Measurements from ENCODE around the gene TUBB1. TPM values are rescaled to one million over a fixed set of nuclear protein-coding genes. Genes with fewer than 3 reads are reported as not detected.
"Not testable (repeated sequence)": the region's sequence is repeated elsewhere in the genome, so short reads cannot be mapped to it uniquely, and the experiment has no call there.

The TUBB1 gene
- total and polyA plus RNA-seq, 9 donors = 0.35 to 1.5 (median 0.74) TPM

DNA sequence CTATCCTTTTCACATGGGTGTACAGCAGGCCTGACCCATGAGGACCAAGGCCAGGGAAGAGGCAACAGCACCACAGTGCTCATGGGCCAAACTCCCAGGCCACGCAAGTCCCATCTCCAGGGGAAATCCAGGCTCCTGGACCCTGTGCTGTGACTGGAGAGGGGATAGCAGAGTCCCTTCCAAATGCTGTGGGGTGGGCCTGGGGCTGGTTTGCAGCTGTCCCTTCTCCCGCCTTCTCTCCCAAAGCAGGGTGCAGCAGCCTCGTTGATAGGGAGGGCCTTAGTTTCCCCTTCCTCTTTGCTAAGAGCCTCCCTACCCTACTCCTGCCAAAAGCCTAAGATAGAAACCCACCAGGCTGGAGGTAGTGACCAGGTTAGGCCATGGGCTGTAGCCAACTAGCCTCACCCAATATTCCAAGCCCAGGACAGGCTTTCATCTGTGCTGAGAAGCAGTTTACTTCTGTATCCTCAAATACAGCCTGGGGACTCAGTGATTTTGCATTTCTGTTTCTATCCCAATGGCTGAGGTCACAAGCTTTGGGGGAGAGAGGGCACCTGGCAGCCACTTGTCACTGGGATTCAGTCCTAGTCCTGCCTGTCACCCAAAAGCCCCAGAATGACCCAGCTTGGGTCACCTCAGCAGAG is 13.6 kb upstream of the TUBB1 start:
- Histone ChIP-seq H3K27ac (ENCODE audit: low read length) (peak overlapping the region; percentile 71), H3K36me3 (ENCODE audit: control insufficient read depth, insufficient read depth, low read length) (peaks cover 29% of the 10 kb centered on the region), H3K4me1 (ENCODE audit: control insufficient read depth, insufficient read depth, low read length) (peaks cover 38% of the 10 kb centered on the region), H3K4me3 (ENCODE audit: low read length) (peak overlapping the region; percentile 66), H3K9me3 (replicated peaks; ENCODE audit: control insufficient read depth, low read depth, low read length) (no peaks in the 10 kb centered on the region), H3K27me3 (ENCODE audit: control insufficient read depth, insufficient read depth, low read length) (no peaks in the 10 kb centered on the region)
- DNase-seq = no peak
- 90% methylated on average over 2 of the region's 3 CpGs for WGBS (ENCODE audit: insufficient coverage)

DNA sequence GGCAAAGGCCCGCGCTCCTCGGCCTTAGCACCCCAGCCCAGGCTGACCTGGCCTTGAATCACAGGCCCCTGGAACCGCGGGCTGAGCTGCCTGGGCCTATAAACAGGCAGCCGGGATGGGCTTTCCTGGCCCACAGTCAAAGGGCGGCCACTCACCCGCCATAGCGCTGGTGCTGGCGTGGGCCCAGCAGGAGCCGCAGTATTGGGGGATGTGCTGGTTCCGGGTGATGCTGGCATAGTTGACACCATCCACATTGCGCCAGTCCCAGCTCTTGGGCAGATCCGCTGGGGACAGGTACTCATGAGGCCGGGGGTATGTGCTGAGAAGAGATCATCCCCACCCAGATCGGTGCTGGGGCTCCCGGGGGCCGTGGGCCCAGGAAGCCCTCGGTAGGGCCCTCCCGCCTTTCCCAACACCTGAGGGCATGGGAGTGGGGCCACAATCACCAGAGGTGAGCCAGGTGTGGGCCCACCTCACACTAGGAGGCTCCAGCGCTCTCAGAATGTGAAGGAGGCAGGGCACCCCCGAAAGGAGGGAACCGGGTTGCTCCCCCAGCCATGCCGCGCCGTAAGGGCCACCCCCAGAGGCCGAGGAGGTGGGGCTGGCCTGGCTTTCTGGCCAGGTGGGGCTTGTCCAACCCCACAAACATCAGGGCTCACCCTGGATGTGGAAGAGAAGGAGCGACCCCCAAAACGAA is 12.9 kb upstream of the TUBB1 start:
- Histone ChIP-seq H3K27me3 (ENCODE audit: control insufficient read depth, insufficient read depth, low read length) (no peaks in the 10 kb centered on the region), H3K36me3 (ENCODE audit: control insufficient read depth, insufficient read depth, low read length) (peaks cover 24% of the 10 kb centered on the region), H3K9me3 (replicated peaks; ENCODE audit: control insufficient read depth, low read depth, low read length) (no peaks in the 10 kb centered on the region), H3K4me1 (ENCODE audit: control insufficient read depth, insufficient read depth, low read length) (peaks cover 43% of the 10 kb centered on the region), H3K4me3 (ENCODE audit: low read length) (peak overlapping the region; percentile 66), H3K27ac (ENCODE audit: low read length) (peak overlapping the region; percentile 71)
- 51% methylated on average over 21 of the region's 29 CpGs for WGBS (ENCODE audit: insufficient coverage)
- no peak for DNase-seq

DNA sequence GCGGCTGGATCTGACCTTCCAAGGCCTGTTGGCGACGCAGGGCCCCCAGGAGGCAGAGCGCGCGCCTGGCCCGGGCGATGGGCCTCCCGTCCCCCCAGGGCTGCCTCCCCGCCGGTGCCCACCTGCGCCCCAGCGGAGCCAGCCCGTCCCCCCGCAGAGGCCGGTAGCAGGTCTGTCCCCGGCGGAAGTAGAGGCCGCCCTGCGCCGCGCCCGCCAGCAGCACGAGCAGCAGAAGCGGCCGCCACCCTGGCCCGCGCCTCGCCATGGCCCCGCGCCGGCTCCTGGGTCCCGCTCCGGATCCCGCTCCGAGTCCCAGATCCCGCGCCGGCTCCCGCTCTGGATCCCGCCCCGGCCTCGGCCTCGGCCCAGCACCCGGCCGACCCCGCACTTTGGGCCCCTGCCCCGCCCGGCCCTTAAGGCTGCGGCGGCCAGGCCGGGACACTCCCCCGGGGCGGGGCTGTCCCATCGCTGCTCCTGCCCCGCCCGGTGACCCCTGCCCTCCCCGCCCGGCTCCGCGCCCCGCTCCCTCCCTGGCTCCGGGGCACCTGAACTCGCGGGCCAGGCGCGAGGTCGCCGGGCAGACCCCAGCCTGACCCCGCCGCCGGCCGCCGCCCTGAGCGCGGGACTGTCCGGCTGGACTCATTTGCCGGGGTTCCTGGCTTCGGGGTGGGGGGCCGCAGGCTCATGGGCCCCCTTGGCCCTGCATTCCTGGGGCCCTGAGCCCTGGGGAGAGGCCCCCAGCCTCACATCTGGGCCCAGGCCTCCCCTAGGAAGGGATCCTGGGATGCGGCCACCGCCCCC is 12.2 kb upstream of the TUBB1 start, which contains the start of gene CTSZ:
Gene CTSZ (minus strand): TSS at position 391 of the 801 bp plus-strand sequence. CDS start 126 bp downstream, at position 265.
- WGBS (ENCODE audit: insufficient coverage) = 4% methylated on average over 80 of the region's 82 CpGs
- peak within 1 kb of the TSS; percentile 66 for H3K4me3 ChIP-seq (ENCODE audit: low read length)
- no peaks in the 10 kb centered on the region for H3K9me3 ChIP-seq (replicated peaks; ENCODE audit: control insufficient read depth, low read depth, low read length)
- peaks cover 16% of the 10 kb centered on the region for H3K36me3 ChIP-seq (ENCODE audit: control insufficient read depth, insufficient read depth, low read length)
- H3K27me3 ChIP-seq (ENCODE audit: control insufficient read depth, insufficient read depth, low read length) = no peaks in the 10 kb centered on the region
- H3K27ac ChIP-seq (ENCODE audit: low read length) = peak within 1 kb of the TSS; percentile 71
- DNase-seq = peak; percentile 78
- peaks cover 47% of the 10 kb centered on the region for H3K4me1 ChIP-seq (ENCODE audit: control insufficient read depth, insufficient read depth, low read length)

DNA sequence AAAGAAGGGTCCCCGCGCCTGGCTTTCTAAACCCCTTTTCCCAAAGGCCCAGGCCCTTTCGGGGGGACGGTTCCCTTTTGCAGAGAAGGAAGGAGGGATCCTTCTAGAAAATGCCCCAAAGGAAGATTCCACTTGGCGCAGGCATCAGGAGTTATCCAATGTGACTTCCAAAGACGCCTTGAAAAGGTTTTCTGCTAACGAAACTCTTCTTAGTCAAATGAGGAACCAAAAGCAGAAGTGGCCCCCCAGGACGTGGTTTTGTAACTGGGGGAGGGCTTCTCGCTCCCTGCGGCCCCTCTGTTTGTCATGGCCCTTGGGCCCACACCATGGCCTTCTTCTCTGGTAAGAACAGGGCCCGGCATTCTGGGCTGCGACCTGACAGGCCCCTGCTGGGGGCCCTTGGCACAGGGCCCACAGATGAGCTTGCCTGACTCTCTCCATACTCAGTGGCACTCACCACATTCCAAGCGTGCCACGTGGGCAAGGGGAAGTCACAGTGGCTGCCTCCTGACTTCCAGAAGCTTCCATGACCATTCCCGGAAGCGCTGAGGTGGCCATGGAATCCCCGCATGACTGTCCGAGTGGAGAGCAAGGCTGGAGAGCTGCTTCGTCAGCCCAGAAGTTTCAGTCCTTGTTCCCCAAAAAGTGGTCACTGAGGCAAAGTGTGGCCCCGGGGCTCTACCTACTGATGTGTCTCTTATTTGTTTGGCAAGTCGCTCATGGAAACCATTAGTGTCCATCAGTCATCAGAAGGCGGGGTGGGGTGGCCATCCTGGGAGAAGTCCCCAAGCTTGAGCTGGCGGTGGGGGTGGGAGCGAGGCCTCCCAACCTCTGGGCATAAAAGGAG is 11.3 kb upstream of the TUBB1 start:
- H3K9me3 ChIP-seq (replicated peaks; ENCODE audit: control insufficient read depth, low read depth, low read length) = no peaks in the 10 kb centered on the region
- peaks cover 9% of the 10 kb centered on the region for H3K36me3 ChIP-seq (ENCODE audit: control insufficient read depth, insufficient read depth, low read length)
- WGBS (ENCODE audit: insufficient coverage) = 76% methylated on average over 22 of the region's 24 CpGs
- no peaks in the 10 kb centered on the region for H3K27me3 ChIP-seq (ENCODE audit: control insufficient read depth, insufficient read depth, low read length)
- peak overlapping the region; percentile 24 for H3K4me3 ChIP-seq (ENCODE audit: low read length)
- DNase-seq = peak; percentile 71
- H3K27ac ChIP-seq (ENCODE audit: low read length) = peak overlapping the region; percentile 31
- peaks cover 47% of the 10 kb centered on the region for H3K4me1 ChIP-seq (ENCODE audit: control insufficient read depth, insufficient read depth, low read length)

DNA sequence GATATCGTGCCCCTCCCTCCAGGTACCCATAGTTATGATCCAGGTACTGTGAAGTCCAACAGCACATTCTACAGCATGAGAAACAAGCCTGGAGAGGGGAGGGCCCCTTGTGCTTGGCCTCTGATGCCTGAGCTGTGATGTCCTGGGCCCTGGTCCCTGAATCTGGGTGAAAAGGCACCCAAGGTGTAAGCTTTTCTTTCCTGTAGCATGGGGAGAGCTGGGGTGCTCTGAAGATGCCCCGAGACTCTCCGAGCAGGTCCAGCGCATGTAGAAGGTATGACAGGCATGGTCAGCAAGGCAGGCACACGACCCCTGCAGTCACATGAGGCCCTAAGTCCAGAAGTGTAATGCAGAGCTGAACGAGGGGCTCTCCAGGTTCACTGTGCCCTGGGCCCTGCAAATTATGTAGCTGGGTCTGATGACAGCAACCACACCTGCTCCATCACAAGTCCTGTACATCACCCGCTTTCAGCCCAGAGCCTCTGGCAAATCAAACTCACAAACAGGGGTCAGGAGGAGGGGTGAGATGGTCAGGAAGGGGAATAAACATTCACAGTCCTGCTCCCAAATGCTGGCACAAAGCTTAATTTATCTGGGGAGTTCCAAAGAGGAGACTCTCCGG is 10.4 kb upstream of the TUBB1 start:
- H3K9me3 ChIP-seq (replicated peaks; ENCODE audit: control insufficient read depth, low read depth, low read length) = no peaks in the 10 kb centered on the region
- no peak overlapping the region for H3K4me3 ChIP-seq (ENCODE audit: low read length)
- no peak for DNase-seq
- H3K27ac ChIP-seq (ENCODE audit: low read length) = no peak overlapping the region
- H3K36me3 ChIP-seq (ENCODE audit: control insufficient read depth, insufficient read depth, low read length) = no peaks in the 10 kb centered on the region
- 70% methylated on average over 5 of the region's 8 CpGs for WGBS (ENCODE audit: insufficient coverage)
- peaks cover 47% of the 10 kb centered on the region for H3K4me1 ChIP-seq (ENCODE audit: control insufficient read depth, insufficient read depth, low read length)
- H3K27me3 ChIP-seq (ENCODE audit: control insufficient read depth, insufficient read depth, low read length) = no peaks in the 10 kb centered on the region

DNA sequence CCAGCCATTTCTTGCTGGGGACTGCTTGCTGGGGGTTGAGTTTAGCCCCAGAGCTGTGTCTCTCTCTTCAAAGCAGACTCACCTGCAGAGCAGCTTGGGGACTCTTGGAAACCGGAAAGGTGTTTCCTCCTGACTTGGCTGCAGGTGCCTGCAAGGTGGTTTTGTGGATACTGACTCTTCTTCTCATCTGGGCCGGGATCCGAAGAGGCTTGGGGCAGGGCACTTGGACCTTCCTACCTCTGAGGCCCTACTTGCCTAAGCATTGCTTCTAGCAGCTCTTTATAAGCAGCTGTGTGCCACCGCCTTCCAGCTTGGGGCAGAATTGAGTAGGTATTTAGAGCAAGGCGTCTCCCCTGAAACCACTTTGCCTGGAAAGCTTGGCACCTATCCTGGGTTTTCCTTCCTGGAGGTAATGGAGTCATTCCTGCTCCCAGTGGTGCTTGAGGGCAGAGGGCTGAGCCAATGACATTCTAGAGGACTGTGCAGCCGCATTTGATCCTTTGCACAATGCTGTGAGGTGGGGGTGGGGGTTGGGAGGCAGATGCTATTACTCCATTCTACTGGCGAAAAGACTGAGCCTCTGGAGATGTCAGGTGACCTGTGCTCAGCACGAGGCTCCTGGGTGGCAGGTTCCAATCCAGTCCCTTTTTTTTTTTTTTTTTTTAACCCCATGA is 8.8 kb upstream of the TUBB1 start:
- Histone ChIP-seq H3K9me3 (replicated peaks; ENCODE audit: control insufficient read depth, low read depth, low read length) (no peaks in the 10 kb centered on the region), H3K27ac (ENCODE audit: low read length) (peak overlapping the region; percentile 62)
- 58% methylated on average over 3 of the region's 8 CpGs for WGBS (ENCODE audit: insufficient coverage)

DNA sequence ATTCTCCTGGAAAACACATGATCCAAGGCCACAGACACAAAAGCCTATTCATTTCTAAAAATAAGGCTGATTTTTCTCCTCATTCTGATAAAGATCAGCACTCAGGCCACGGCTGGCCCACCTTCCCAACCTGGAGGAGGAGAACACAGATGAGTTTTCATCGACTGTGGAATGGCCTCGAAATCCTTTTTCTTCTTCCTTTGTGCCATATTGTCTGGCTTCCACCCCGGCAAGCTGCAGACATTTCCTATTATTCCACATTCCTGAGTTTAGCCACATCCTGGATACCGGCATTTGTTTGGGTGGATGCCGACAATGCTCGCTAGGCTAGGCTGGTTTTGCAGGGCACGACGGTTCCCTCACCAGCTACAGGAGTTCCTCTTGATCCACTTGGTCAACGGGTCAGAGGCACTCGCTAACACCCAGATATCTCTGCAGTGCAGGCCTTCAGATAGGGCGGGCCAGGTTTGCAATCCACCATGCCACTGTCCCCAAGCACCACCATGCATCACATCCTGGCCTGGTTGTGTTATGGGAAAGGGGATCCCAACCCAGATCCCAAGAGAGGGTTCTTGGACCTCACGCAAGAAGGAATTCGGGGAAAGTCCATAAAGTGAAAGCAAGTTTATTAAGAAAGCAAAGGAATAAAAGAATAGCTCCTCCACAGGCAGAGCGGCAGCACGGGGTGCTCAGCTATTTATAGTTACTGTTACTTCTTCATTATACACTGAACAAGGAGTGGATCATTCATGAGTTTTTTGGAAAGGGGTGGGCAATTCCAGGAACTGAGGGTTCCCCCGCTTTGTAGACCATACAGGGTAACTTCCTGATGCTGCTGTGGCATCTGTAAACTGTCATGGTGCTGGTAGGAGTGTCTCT is 8.0 kb upstream of the TUBB1 start:
- WGBS (ENCODE audit: insufficient coverage) = 35% methylated on average over 9 of the region's 17 CpGs

More for the DNA sequence above, 8.8 kb upstream of the TUBB1 start:
- no peaks in the 10 kb centered on the region for H3K27me3 ChIP-seq (ENCODE audit: control insufficient read depth, insufficient read depth, low read length)
- H3K4me1 ChIP-seq (ENCODE audit: control insufficient read depth, insufficient read depth, low read length) = peaks cover 34% of the 10 kb centered on the region
- H3K36me3 ChIP-seq (ENCODE audit: control insufficient read depth, insufficient read depth, low read length) = no peaks in the 10 kb centered on the region
- no peak overlapping the region for H3K4me3 ChIP-seq (ENCODE audit: low read length)
- no peak for DNase-seq

DNA sequence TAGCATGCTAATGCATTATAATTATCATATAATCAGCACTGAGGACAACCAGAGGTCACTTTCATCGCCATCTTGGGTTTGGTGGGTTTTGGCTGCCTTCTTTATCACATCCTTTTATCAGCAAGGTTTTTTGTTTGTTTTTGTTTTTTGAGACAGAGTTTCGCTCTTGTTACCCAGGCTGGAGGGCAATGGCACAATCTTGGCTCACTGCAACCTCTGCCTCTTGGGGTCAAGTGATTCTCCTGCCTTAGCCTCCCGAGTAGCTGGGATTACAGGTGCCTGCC is 7.4 kb upstream of the TUBB1 start:
- Histone ChIP-seq H3K27ac (ENCODE audit: low read length) (peak overlapping the region; percentile 62), H3K4me1 (ENCODE audit: control insufficient read depth, insufficient read depth, low read length) (peaks cover 22% of the 10 kb centered on the region)
- not testable (repeated sequence) for H3K27me3 ChIP-seq (ENCODE audit: control insufficient read depth, insufficient read depth, low read length); H3K4me3 ChIP-seq (ENCODE audit: low read length); H3K9me3 ChIP-seq (replicated peaks; ENCODE audit: control insufficient read depth, low read depth, low read length); DNase-seq; H3K36me3 ChIP-seq (ENCODE audit: control insufficient read depth, insufficient read depth, low read length)
- WGBS (ENCODE audit: insufficient coverage) = 93% methylated on average over 2 of the region's 3 CpGs

More for the DNA sequence above, 8.0 kb upstream of the TUBB1 start:
- no peaks in the 10 kb centered on the region for H3K9me3 ChIP-seq (replicated peaks; ENCODE audit: control insufficient read depth, low read depth, low read length)
- peak overlapping the region; percentile 62 for H3K27ac ChIP-seq (ENCODE audit: low read length)
- no peaks in the 10 kb centered on the region for H3K27me3 ChIP-seq (ENCODE audit: control insufficient read depth, insufficient read depth, low read length)
- DNase-seq = peak; percentile 53
- peaks cover 27% of the 10 kb centered on the region for H3K4me1 ChIP-seq (ENCODE audit: control insufficient read depth, insufficient read depth, low read length)
- H3K36me3 ChIP-seq (ENCODE audit: control insufficient read depth, insufficient read depth, low read length) = no peaks in the 10 kb centered on the region
- no peak overlapping the region for H3K4me3 ChIP-seq (ENCODE audit: low read length)
